GM12892 (cell line): Measurements from ENCODE around the gene WDR7.

ENCODE experiments used
- POLR2A ChIP-seq: IDR thresholded peaks from 2 replicates; pipeline ENCODE4 v1.6.1; 2011; ENCODE audit warnings: low read depth, low read length, control low read depth
- POLR2AphosphoS5 ChIP-seq: IDR thresholded peaks from 2 replicates; pipeline ENCODE4 v1.6.1; 2011; ENCODE audit warnings: low read depth, low read length, control low read depth
- TAF1 ChIP-seq: IDR thresholded peaks from 2 replicates; pipeline ENCODE4 v1.6.1; 2011; ENCODE audit warnings: low read depth, mild to moderate bottlenecking, control low read depth, low read length, borderline replicate concordance

DNA sequence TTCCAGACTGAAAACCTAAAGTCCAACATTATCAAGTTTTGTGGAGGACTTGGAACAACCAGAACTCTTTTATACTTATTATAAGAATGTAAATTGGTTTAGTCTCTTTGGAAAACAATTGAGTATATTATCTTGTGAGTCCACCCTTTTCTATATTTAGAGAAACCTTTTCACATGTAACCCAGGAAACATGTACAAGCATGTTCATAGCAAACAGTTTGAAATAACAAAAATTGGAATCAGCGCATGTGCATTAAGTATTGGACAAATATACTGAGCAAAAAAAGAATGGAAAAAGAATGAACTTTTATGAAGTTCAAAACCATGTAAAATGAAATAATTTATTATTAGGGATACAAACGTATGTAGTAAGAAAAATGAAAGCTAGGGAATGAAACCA lies 246.0 kb downstream of the WDR7 start:
- TF ChIP-seq POLR2A, result no peak
- TF ChIP-seq POLR2AphosphoS5, result no peak
- TF ChIP-seq TAF1, result no peak
